Peyer's patch (tissue), 4 donors: Measurements from ENCODE around the gene CFAP97.

Experiments used
- CTCF ChIP-seq, 6 experiments: fragments of 450-650 bp in 4 of 6; fragments of 200-600 bp in 2 of 6; sonication (generic) in 1 of 6; IDR thresholded peaks; one replicate each; pipeline ENCODE4 v1.5.1; 2017 to 2019; ENCODE audit warnings: antibody characterized with exemption in 6 of 6, mild to moderate bottlenecking in 3 of 6, moderate library complexity in 1 of 6
- POLR2A ChIP-seq, 2 donors: fragments of 450-650 bp; IDR thresholded peaks; one replicate each; pipeline ENCODE4 v1.5.1; 2017; ENCODE audit warnings: antibody characterized with exemption in 2 of 2, mild to moderate bottlenecking in 2 of 2, moderate library complexity in 2 of 2

GRCh38 chr4:185202984-185203485, 765 bp downstream of the CFAP97 start:
- no peak for TF ChIP-seq CTCF (IDR thresholded peaks at IDR 0.05)
- no peak for TF ChIP-seq POLR2A (IDR thresholded peaks at IDR 0.05)
